Measurements from ENCODE around the gene COL10A1. TPM values are rescaled to one million over a fixed set of nuclear protein-coding genes. Genes with fewer than 3 reads are reported as not detected.

The COL10A1 gene
- under 1 TPM; 0.34 to 0.95 (median 0.47) TPM for polyA plus RNA-seq (ENCODE audit: insufficient read length in 4 of 4)

- DNase-seq (ENCODE audit: low read depth in 4 of 4, low spot score in 3 of 4), result no peak
Observed at GRCh38 chr6:116126032-116126431, at the start of gene COL10A1. Gene COL10A1 (minus strand): TSS chr6:116126132. CDS start chr6:116125492, 640 bp downstream.

- no peak for DNase-seq (ENCODE audit: low read depth in 4 of 4, low spot score in 3 of 4)
Observed at GRCh38 chr6:116175344-116175743, 49.4 kb upstream of the COL10A1 start.

- DNase-seq (ENCODE audit: low read depth in 4 of 4, low spot score in 3 of 4), result no peak
Observed at GRCh38 chr6:116173928-116174327, 48.0 kb upstream of the COL10A1 start.

GRCh38 chr6:116170358-116171057 lies 44.6 kb upstream of the COL10A1 start:
- DNase-seq (ENCODE audit: low read depth in 4 of 4, low spot score in 3 of 4), result no peak

- no peak for DNase-seq (ENCODE audit: low read depth in 4 of 4, low spot score in 3 of 4)
Observed at GRCh38 chr6:116169880-116170279, 43.9 kb upstream of the COL10A1 start.

- no peak for DNase-seq (ENCODE audit: low read depth in 4 of 4, low spot score in 3 of 4)
Observed at GRCh38 chr6:116168148-116168547, 42.2 kb upstream of the COL10A1 start.

- DNase-seq (ENCODE audit: low read depth in 4 of 4, low spot score in 3 of 4), result no peak
Observed at GRCh38 chr6:116166369-116166768, 40.4 kb upstream of the COL10A1 start.

GRCh38 chr6:116165596-116165995 lies 39.7 kb upstream of the COL10A1 start:
- DNase-seq (ENCODE audit: low read depth in 4 of 4, low spot score in 3 of 4), result no peak

GRCh38 chr6:116159782-116160524 lies 34.0 kb upstream of the COL10A1 start:
- DNase-seq (ENCODE audit: low read depth in 4 of 4, low spot score in 3 of 4), result no peak

GRCh38 chr6:116158641-116159040 lies 32.7 kb upstream of the COL10A1 start:
- DNase-seq (ENCODE audit: low read depth in 4 of 4, low spot score in 3 of 4), result no peak

GRCh38 chr6:116157391-116157790 lies 31.5 kb upstream of the COL10A1 start:
- DNase-seq (ENCODE audit: low read depth in 4 of 4, low spot score in 3 of 4), result no peak

- DNase-seq (ENCODE audit: low read depth in 4 of 4, low spot score in 3 of 4), result no peak
Observed at GRCh38 chr6:116156405-116157326, 30.7 kb upstream of the COL10A1 start.

GRCh38 chr6:116154887-116155286 lies 29.0 kb upstream of the COL10A1 start:
- DNase-seq (ENCODE audit: low read depth in 4 of 4, low spot score in 3 of 4), result no peak

GRCh38 chr6:116152620-116153019 lies 26.7 kb upstream of the COL10A1 start:
- DNase-seq (ENCODE audit: low read depth in 4 of 4, low spot score in 3 of 4), result no peak

GRCh38 chr6:116145803-116146675 lies 20.1 kb upstream of the COL10A1 start:
- no peak for DNase-seq (ENCODE audit: low read depth in 4 of 4, low spot score in 3 of 4)

- DNase-seq (ENCODE audit: low read depth in 4 of 4, low spot score in 3 of 4), result no peak
Observed at GRCh38 chr6:116144605-116145004, 18.7 kb upstream of the COL10A1 start.

GRCh38 chr6:116139917-116140316 lies 14.0 kb upstream of the COL10A1 start:
- DNase-seq (ENCODE audit: low read depth in 4 of 4, low spot score in 3 of 4), result no peak

- DNase-seq (ENCODE audit: low read depth in 4 of 4, low spot score in 3 of 4), result no peak
Observed at GRCh38 chr6:116136933-116137340, 11.0 kb upstream of the COL10A1 start.

- no peak for DNase-seq (ENCODE audit: low read depth in 4 of 4, low spot score in 3 of 4)
Observed at GRCh38 chr6:116136373-116136772, 10.4 kb upstream of the COL10A1 start.

- DNase-seq (ENCODE audit: low read depth in 4 of 4, low spot score in 3 of 4), result no peak
Observed at GRCh38 chr6:116133453-116133852, 7.5 kb upstream of the COL10A1 start.

All from left renal pelvis (tissue), 4 donors.